SK-N-MC (cell line): Measurements from ENCODE around the gene GPRC5D.

Experiments used
- DNase-seq: peaks from one replicate; pipeline ENCODE4 v3.0.0-alpha.2; 2011; ENCODE audit warnings: low read depth, low spot score
- H3K27ac ChIP-seq: fragments of 200-600 bp; sonication (generic); 2 replicates; pipeline ENCODE4 v1.5.1; 2016; ENCODE audit warnings: mixed run types
- H3K36me3 ChIP-seq: fragments of 200-600 bp; sonication (generic); 2 replicates; pipeline ENCODE4 v1.6.1; 2017; ENCODE audit warnings: antibody characterized with exemption, low read length, mixed read lengths; ENCODE audit not compliant: insufficient read depth
- H3K4me3 ChIP-seq: fragments of 200-600 bp; sonication (generic); 2 replicates; pipeline ENCODE4 v1.5.1; 2016
- H3K9ac ChIP-seq: fragments of 200-600 bp; sonication (generic); 2 replicates; pipeline ENCODE4 v1.8.0; 2017; ENCODE audit warnings: mixed run types, mixed read lengths; ENCODE audit not compliant: insufficient read length
- H3K9me3 ChIP-seq: fragments of 200-600 bp; sonication (generic); 2 replicates; pipeline ENCODE4 v1.6.1; 2017; ENCODE audit warnings: low read depth, mild to moderate bottlenecking, antibody characterized with exemption, low read length, moderate library complexity, mixed read lengths
- EZH2 ChIP-seq: fragments of 200-600 bp; sonication (generic); IDR thresholded peaks from one replicate; pipeline ENCODE4 v1.6.1; 2017; ENCODE audit warnings: antibody characterized with exemption
- FOXP2 ChIP-seq: optimal IDR thresholded peaks from 2 replicates; pipeline ENCODE3; 2011; ENCODE audit warnings: mild to moderate bottlenecking, moderate library complexity; ENCODE audit not compliant: insufficient read depth; ENCODE audit errors: extremely low read length, control extremely low read depth
- POLR2AphosphoS5 ChIP-seq: IDR thresholded peaks from 2 replicates; pipeline ENCODE4 v1.6.1; 2012; ENCODE audit warnings: mild to moderate bottlenecking, low read depth, low read length, borderline replicate concordance

GPRC5D gene

GRCh38 chr12:12924169-12924568 is 27.8 kb downstream of the GPRC5D start:
- no peak for DNase-seq
- H3K9ac ChIP-seq = no peak overlapping the region
- no peaks in the 10 kb centered on the region for H3K9me3 ChIP-seq
- no peak overlapping the region for H3K27ac ChIP-seq
- no peak overlapping the region for H3K4me3 ChIP-seq
- H3K36me3 ChIP-seq = no peaks in the 10 kb centered on the region
- TF ChIP-seq EZH2 = no peak
- no peak for TF ChIP-seq FOXP2
- TF ChIP-seq POLR2AphosphoS5 = no peak

GRCh38 chr12:12922978-12923377 is 29.0 kb downstream of the GPRC5D start:
- H3K9ac ChIP-seq = no peak overlapping the region
- DNase-seq = no peak
- no peaks in the 10 kb centered on the region for H3K9me3 ChIP-seq

GRCh38 chr12:12922191-12922616 is 29.8 kb downstream of the GPRC5D start:
- Histone ChIP-seq H3K36me3 (no peaks in the 10 kb centered on the region), H3K27ac (no peak overlapping the region), H3K9ac (no peak overlapping the region), H3K4me3 (no peak overlapping the region), H3K9me3 (no peaks in the 10 kb centered on the region)
- TF ChIP-seq FOXP2 = no peak
- TF ChIP-seq EZH2 = no peak
- TF ChIP-seq POLR2AphosphoS5 = no peak
- no peak for DNase-seq

More at GRCh38 chr12:12922978-12923377, 29.0 kb downstream of the GPRC5D start:
- Histone ChIP-seq H3K27ac (no peak overlapping the region), H3K4me3 (no peak overlapping the region), H3K36me3 (no peaks in the 10 kb centered on the region)
- TF ChIP-seq EZH2 = no peak
- TF ChIP-seq FOXP2 = no peak
- TF ChIP-seq POLR2AphosphoS5 = no peak

- Histone ChIP-seq H3K27ac (no peak overlapping the region), H3K9me3 (no peaks in the 10 kb centered on the region), H3K4me3 (no peak overlapping the region), H3K9ac (no peak overlapping the region), H3K36me3 (no peaks in the 10 kb centered on the region)
- TF ChIP-seq POLR2AphosphoS5 (no peak), EZH2 (no peak), FOXP2 (no peak)
- no peak for DNase-seq
Measured at GRCh38 chr12:12919666-12920435, 32.1 kb downstream of the GPRC5D start.

DNA sequence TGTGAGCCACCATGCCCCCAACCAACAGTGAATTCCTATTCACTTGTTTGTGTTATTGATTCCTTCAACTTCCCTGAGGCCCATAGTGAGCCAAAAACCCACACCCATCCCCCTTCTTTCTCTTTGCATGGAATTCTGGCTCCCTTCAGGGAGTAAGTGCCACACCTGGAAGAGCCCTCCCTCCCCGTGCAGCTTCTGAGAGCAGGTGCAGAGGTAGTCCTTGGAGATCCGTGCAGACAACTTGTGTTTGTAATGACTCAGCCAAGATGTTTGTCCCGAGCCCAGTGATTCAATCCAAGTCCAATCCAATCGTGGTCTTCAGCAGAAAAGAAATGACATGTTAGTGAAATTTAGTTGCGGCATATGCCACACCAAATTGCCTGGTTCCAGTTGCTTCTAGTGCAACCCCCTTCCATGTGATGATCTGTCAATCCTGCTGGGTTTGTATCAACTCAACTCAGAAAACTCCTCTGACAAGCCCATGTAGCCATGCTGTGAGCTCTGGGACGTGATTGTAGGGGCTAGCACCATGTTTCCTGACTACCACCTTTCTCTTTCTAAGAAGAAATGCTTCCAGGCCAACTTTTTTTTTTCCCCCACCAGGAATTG is 33.1 kb downstream of the GPRC5D start:
- H3K36me3 ChIP-seq = no peaks in the 10 kb centered on the region
- no peaks in the 10 kb centered on the region for H3K9me3 ChIP-seq
- DNase-seq = no peak
- no peak overlapping the region for H3K4me3 ChIP-seq
- no peak overlapping the region for H3K27ac ChIP-seq
- no peak overlapping the region for H3K9ac ChIP-seq
- TF ChIP-seq FOXP2 (no peak), EZH2 (no peak), POLR2AphosphoS5 (no peak)

DNA sequence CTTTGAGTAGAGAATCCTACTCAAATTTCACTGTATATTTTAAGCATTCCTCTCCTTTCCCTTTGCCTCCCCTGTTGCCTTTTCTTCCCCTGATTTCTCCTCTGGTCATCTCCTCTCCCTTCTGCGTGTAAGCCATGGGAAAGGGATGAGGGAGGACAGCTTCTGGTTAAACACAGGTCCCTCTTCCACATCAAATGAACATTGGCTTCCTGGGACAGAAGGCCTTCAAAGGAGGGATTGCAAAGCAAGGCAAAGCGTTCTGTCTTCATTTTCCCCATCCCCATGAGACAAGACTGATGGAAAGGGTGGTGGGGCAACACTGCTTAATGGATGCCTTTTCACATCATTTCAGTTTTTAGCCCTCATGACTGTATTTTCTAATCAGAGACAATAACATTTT is 34.5 kb downstream of the GPRC5D start:
- Histone ChIP-seq H3K36me3 (no peaks in the 10 kb centered on the region), H3K9me3 (no peaks in the 10 kb centered on the region), H3K9ac (no peak overlapping the region), H3K27ac (no peak overlapping the region), H3K4me3 (no peak overlapping the region)
- no peak for DNase-seq
- no peak for TF ChIP-seq POLR2AphosphoS5
- TF ChIP-seq EZH2 = no peak
- TF ChIP-seq FOXP2 = no peak

DNA sequence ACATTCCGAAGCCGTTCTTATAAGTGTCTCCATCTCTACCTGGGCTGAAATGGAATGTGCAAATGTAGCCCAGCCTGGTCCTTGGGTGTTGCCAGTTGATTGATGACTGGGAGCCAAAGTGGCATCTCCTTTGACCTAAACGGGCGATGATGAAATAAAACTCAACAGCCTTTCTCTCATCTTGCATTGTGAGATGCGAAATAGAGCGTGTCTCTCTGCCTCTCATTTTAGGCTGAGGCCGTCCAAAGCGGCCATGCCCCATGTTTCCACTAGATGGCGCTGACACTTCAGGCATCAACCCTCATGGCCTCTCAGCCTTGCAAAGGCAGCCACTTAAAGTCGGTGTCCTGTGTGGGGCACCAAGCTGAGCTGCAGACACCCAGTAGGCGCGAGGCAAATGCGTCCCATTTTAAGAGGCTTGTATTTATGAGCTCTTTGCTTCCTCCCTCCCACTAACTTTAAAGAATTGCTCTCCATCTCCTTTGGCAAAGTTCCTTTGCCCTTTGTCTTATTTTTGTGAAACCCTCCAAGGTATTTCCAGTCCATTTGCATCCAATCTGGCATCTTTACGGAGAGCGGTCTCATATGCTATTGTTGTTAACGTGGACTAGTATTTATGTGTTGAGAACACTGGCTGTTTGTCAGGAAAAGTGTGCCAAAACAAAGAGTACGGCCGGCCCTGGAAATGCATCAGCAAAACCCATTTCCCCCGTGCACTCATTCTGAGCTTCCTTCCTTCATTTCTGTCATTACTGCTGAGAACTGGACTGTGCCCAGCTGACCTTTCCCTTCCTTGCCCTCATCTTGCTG is 35.6 kb downstream of the GPRC5D start:
- TF ChIP-seq POLR2AphosphoS5 = no peak
- TF ChIP-seq FOXP2 = no peak
- no peak for TF ChIP-seq EZH2
- H3K27ac ChIP-seq = no peak overlapping the region
- no peak overlapping the region for H3K9ac ChIP-seq
- H3K36me3 ChIP-seq = no peaks in the 10 kb centered on the region
- no peaks in the 10 kb centered on the region for H3K9me3 ChIP-seq
- H3K4me3 ChIP-seq = peak overlapping the region; percentile 35
- peak; percentile 63 for DNase-seq

DNA sequence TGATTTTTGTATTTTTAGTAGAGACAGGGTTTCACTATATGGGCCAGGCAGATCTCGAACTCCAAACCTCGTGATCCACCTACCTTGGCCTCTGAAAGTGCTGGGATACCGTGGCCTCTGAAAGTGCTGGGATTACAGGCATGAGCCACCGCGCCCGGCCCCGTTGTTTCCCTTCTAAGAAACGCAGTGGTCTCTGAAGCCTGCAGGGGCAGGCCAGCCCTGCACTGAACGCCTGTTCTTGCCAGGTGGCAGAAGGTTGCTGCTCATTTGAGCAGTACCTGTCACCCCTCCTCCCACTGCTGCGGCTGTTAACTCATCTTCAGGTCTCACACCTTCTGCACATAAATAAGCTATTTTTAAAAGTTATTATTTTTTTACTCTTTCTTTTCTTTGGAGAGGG is 36.3 kb downstream of the GPRC5D start:
- TF ChIP-seq POLR2AphosphoS5 (no peak), FOXP2 (no peak), EZH2 (no peak)
- no peak overlapping the region for H3K4me3 ChIP-seq
- H3K27ac ChIP-seq = no peak overlapping the region
- H3K36me3 ChIP-seq = no peaks in the 10 kb centered on the region
- no peak overlapping the region for H3K9ac ChIP-seq
- no peaks in the 10 kb centered on the region for H3K9me3 ChIP-seq
- no peak for DNase-seq
